HG03520 (cell line): ENCODE measurements around the gene CYSRT1.

Experiments used
- ATAC-seq: cut with Tn5 transposase; IDR thresholded peaks from one replicate; pipeline ENCODE4 v1.9.1; 2021; ENCODE audit warnings: mild to moderate bottlenecking, moderate library complexity; ENCODE audit not compliant: unreplicated experiment

CYSRT1 gene

GRCh38 chr9:137223078-137223970 is 1.6 kb upstream of the CYSRT1 start:
- ATAC-seq = peak; percentile 71

GRCh38 chr9:137225699-137226331 is 841 bp downstream of the CYSRT1 start:
- ATAC-seq = no peak

- no peak for ATAC-seq
Observed at GRCh38 chr9:137226338-137227053, 1.5 kb downstream of the CYSRT1 start.

GRCh38 chr9:137227054-137227852 is 2.3 kb downstream of the CYSRT1 start, which contains the start of gene RNF224:
Gene RNF224, plus strand, starts transcription at chr9:137227502. Its CDS starts 834 bp downstream, at chr9:137228336.
- ATAC-seq = no peak

- ATAC-seq = no peak
Observed at GRCh38 chr9:137227853-137228505, 3.0 kb downstream of the CYSRT1 start.

GRCh38 chr9:137228506-137228967 is 3.6 kb downstream of the CYSRT1 start:
- no peak for ATAC-seq

- ATAC-seq = no peak
Observed at GRCh38 chr9:137228968-137229896, 4.3 kb downstream of the CYSRT1 start.

GRCh38 chr9:137229903-137230704 is 5.1 kb downstream of the CYSRT1 start:
- ATAC-seq = no peak

- no peak for ATAC-seq
Observed at GRCh38 chr9:137230705-137231371, 5.9 kb downstream of the CYSRT1 start, which contains the start of gene SLC34A3. Gene SLC34A3, plus strand, starts transcription at chr9:137230901. Its CDS starts 802 bp downstream, at chr9:137231703.

- no peak for ATAC-seq
Observed at GRCh38 chr9:137231372-137232039, 6.5 kb downstream of the CYSRT1 start.

GRCh38 chr9:137232101-137232500 is 7.1 kb downstream of the CYSRT1 start:
- no peak for ATAC-seq

GRCh38 chr9:137232510-137232909 is 7.5 kb downstream of the CYSRT1 start:
- no peak for ATAC-seq

- ATAC-seq = no peak
Observed at GRCh38 chr9:137233143-137233980, 8.4 kb downstream of the CYSRT1 start.

- ATAC-seq = no peak
Observed at GRCh38 chr9:137234055-137234697, 9.2 kb downstream of the CYSRT1 start.

- no peak for ATAC-seq
Observed at GRCh38 chr9:137234758-137235423, 9.9 kb downstream of the CYSRT1 start.
